H1 (cell line): ENCODE measurements around the gene SNAP29. TPM values are rescaled to one million over a fixed set of nuclear protein-coding genes. Genes with fewer than 3 reads are reported as not detected.

Experiments used
- GABPA ChIP-seq: IDR thresholded peaks from 2 replicates; pipeline ENCODE4 v1.6.1; 2011; ENCODE audit warnings: mild to moderate bottlenecking, low read length, moderate library complexity, borderline replicate concordance; ENCODE audit not compliant: insufficient read depth
- JUN ChIP-seq: IDR thresholded peaks from 2 replicates; pipeline ENCODE4 v1.6.1; 2011; ENCODE audit warnings: low read depth, mild to moderate bottlenecking, improper control_type of control experiment, low read length
- polyA plus RNA-seq, 7 experiments: library from polyadenylated mRNA; depleted of rRNA in 3 of 7; stranded (reverse) in 5 of 7; unstranded in 2 of 7; fragments of >200 nt in 5 of 7; fragments of 200-250 nt in 2 of 7; gene quantifications; 1 replicate in 5 of 7; 2 replicates in 1 of 7; 4 replicates in 1 of 7; pipeline versions ENCODE4 v1.2.1 to v1.2.3, GENCODE V29; 2011 to 2013; ENCODE audit warnings: missing spikeins in 2 of 7, mixed read lengths in 2 of 7
- total RNA-seq: library from RNA; stranded (reverse); fragmentation: NEBNext Ultra II Directional; extraction: Animal tissue kit (Norgen Biotek cat#: 25700); gene quantifications from 2 replicates; pipeline ENCODE4 v1.2.1, GENCODE V29; 2021

Gene SNAP29
- total and polyA plus RNA-seq, 2 of the 8 experiments (the other 6 are each of a cell fraction or from before 2014, with no cell fraction given): 11.8 to 15.0 TPM

GRCh38 chr22:20810645-20811044 is 48.2 kb upstream of the SNAP29 start (continued):
- TF ChIP-seq GABPA (no peak), JUN (no peak)
- TF ChIP-seq, all 59 proteins: peak for 0
